Astrocyte (in vitro differentiated cells and primary cell): ENCODE data around the gene MARCHF6. TPM values are rescaled to one million over a fixed set of nuclear protein-coding genes. Genes with fewer than 3 reads are reported as not detected.
A peak's percentile ranks its signal among the peaks of the same experiment; 100 is the strongest.

Source experiments
- DNase-seq: peaks from one replicate; pipeline ENCODE4 v3.0.0-alpha.2; 2010; ENCODE audit warnings: low read depth
- FAIRE-seq: peaks from 2 replicates; lab custom pipeline; 2011; peaks lifted over from hg19 to GRCh38; lab: Jason Lieb, UNC
- H2AFZ ChIP-seq: 2 replicates; pipeline ENCODE4 v1.6.0; 2012; ENCODE audit warnings: low read depth, low read length, inconsistent platforms
- H3K27ac ChIP-seq: 2 replicates; pipeline ENCODE4 v1.5.1; 2011; ENCODE audit warnings: low read depth, low read length, inconsistent platforms
- H3K27me3 ChIP-seq: 2 replicates; pipeline ENCODE4 v1.6.0; 2011; ENCODE audit warnings: low read length, inconsistent platforms; ENCODE audit not compliant: insufficient read depth
- H3K36me3 ChIP-seq: 2 replicates; pipeline ENCODE4 v1.5.1; 2011; ENCODE audit warnings: low read length, inconsistent platforms; ENCODE audit not compliant: insufficient read depth
- H3K4me1 ChIP-seq: 2 replicates; pipeline ENCODE4 v1.5.1; 2011; ENCODE audit warnings: low read length, inconsistent platforms; ENCODE audit not compliant: insufficient read depth
- H3K4me2 ChIP-seq: 2 replicates; pipeline ENCODE4 v1.6.0; 2012; ENCODE audit warnings: low read length, inconsistent platforms
- H3K4me3 ChIP-seq: 2 replicates; pipeline ENCODE4 v1.5.1; 2011; ENCODE audit warnings: low read depth, mild to moderate bottlenecking, low read length, inconsistent platforms; ENCODE audit not compliant: insufficient read depth
- H3K79me2 ChIP-seq: 2 replicates; pipeline ENCODE4 v1.6.0; 2012; ENCODE audit warnings: mild to moderate bottlenecking, low read length, inconsistent platforms; ENCODE audit not compliant: insufficient read depth
- H3K9ac ChIP-seq: 2 replicates; pipeline ENCODE4 v1.6.0; 2012; ENCODE audit warnings: mild to moderate bottlenecking, low read length, inconsistent platforms
- H3K9me3 ChIP-seq: 2 replicates; pipeline ENCODE4 v1.5.1; 2012; ENCODE audit warnings: low read depth, mild to moderate bottlenecking, low read length, inconsistent platforms; ENCODE audit not compliant: insufficient read depth
- H4K20me1 ChIP-seq: 2 replicates; pipeline ENCODE4 v1.6.0; 2012; ENCODE audit warnings: low read length, inconsistent platforms; ENCODE audit not compliant: insufficient read depth
- H3K27ac Mint-ChIP-seq: one replicate; pipeline ENCODE4 v1.8.0; 2021; ENCODE audit warnings: mild to moderate bottlenecking, mixed read lengths; ENCODE audit not compliant: unreplicated experiment
- H3K27me3 Mint-ChIP-seq: one replicate; pipeline ENCODE4 v1.8.0; 2021; ENCODE audit warnings: low read depth, mixed read lengths; ENCODE audit not compliant: unreplicated experiment
- H3K36me3 Mint-ChIP-seq: one replicate; pipeline ENCODE4 v1.8.0; 2021; ENCODE audit warnings: low read depth, mixed read lengths; ENCODE audit not compliant: unreplicated experiment
- H3K4me1 Mint-ChIP-seq: one replicate; pipeline ENCODE4 v1.8.0; 2021; ENCODE audit warnings: low read depth, mixed read lengths; ENCODE audit not compliant: unreplicated experiment
- H3K4me3 Mint-ChIP-seq: one replicate; pipeline ENCODE4 v1.8.0; 2021; ENCODE audit warnings: mild to moderate bottlenecking, moderate library complexity, mixed read lengths; ENCODE audit not compliant: unreplicated experiment
- H3K9me3 Mint-ChIP-seq: one replicate; pipeline ENCODE4 v1.8.0; 2021; ENCODE audit warnings: mild to moderate bottlenecking, mixed read lengths; ENCODE audit not compliant: unreplicated experiment
- CTCF ChIP-seq: IDR thresholded peaks from 2 replicates; pipeline ENCODE4 v1.5.1; 2011; ENCODE audit warnings: low read depth, mild to moderate bottlenecking, inconsistent platforms, low read length, moderate library complexity; ENCODE audit not compliant: insufficient read depth
- EZH2 ChIP-seq: IDR thresholded peaks from 2 replicates; pipeline ENCODE4 v1.6.1; 2012; ENCODE audit warnings: mild to moderate bottlenecking, low read length, inconsistent platforms; ENCODE audit not compliant: insufficient read depth
- total RNA-seq: library from RNA; stranded (reverse); gene quantifications from 2 replicates; pipeline ENCODE4 v1.2.1, GENCODE V29; 2021

MARCHF6 gene
- total RNA-seq, 1 donor from 2014 or later: 139 TPM

- Histone ChIP-seq H3K79me2 (peaks cover 10% of the 10 kb centered on the region), H3K4me1 (peaks cover 2% of the 10 kb centered on the region), H3K4me3 (no peak overlapping the region), H4K20me1 (peaks cover 10% of the 10 kb centered on the region), H3K9me3 (no peaks in the 10 kb centered on the region), H3K27me3 (no peaks in the 10 kb centered on the region), H3K4me2 (no peak overlapping the region), H3K36me3 (no peaks in the 10 kb centered on the region), H3K9ac (no peak overlapping the region), H3K27ac (no peak overlapping the region), H2AFZ (no peak overlapping the region)
- FAIRE-seq (no peak), DNase-seq (no peak)
- Mint-ChIP-seq H3K27ac (no peak overlapping the region), H3K4me3 (peak overlapping the region; percentile 20), H3K4me1 (peaks cover 11% of the 10 kb centered on the region), H3K36me3 (peaks cover 3% of the 10 kb centered on the region), H3K9me3 (peaks cover 4% of the 10 kb centered on the region), H3K27me3 (no peaks in the 10 kb centered on the region)
- no peak for TF ChIP-seq CTCF
- TF ChIP-seq EZH2: no peak
These were observed 48.6 kb upstream of the MARCHF6 start for GRCh38 chr5:10304932-10305331.

- no peaks in the 10 kb centered on the region for H3K36me3 ChIP-seq
- peaks cover 11% of the 10 kb centered on the region for H3K4me1 ChIP-seq
- DNase-seq (no peak), FAIRE-seq (no peak)
- no peak overlapping the region for H2AFZ ChIP-seq
- H3K9me3 Mint-ChIP-seq: peaks cover 7% of the 10 kb centered on the region
- peaks cover 10% of the 10 kb centered on the region for H4K20me1 ChIP-seq
- H3K9ac ChIP-seq: no peak overlapping the region
- no peak overlapping the region for H3K4me3 ChIP-seq
- peaks cover 21% of the 10 kb centered on the region for H3K4me1 Mint-ChIP-seq
- no peak for TF ChIP-seq EZH2
- no peak for TF ChIP-seq CTCF
- H3K4me2 ChIP-seq: peak overlapping the region; percentile 90
- H3K4me3 Mint-ChIP-seq: peak overlapping the region; percentile 88
- H3K36me3 Mint-ChIP-seq: peaks cover 2% of the 10 kb centered on the region
- no peak overlapping the region for H3K27ac ChIP-seq
- H3K79me2 ChIP-seq: peaks cover 10% of the 10 kb centered on the region
- no peaks in the 10 kb centered on the region for H3K27me3 Mint-ChIP-seq
- H3K27me3 ChIP-seq: no peaks in the 10 kb centered on the region
- no peaks in the 10 kb centered on the region for H3K9me3 ChIP-seq
- H3K27ac Mint-ChIP-seq: no peak overlapping the region
These were observed 47.4 kb upstream of the MARCHF6 start for GRCh38 chr5:10306114-10306513.

- H3K79me2 ChIP-seq: peaks cover 10% of the 10 kb centered on the region
- peak overlapping the region; percentile 98 for H2AFZ ChIP-seq
- H3K27ac ChIP-seq: no peak overlapping the region
- peaks cover 7% of the 10 kb centered on the region for H3K9me3 Mint-ChIP-seq
- no peaks in the 10 kb centered on the region for H3K9me3 ChIP-seq
- TF ChIP-seq CTCF (no peak), EZH2 (no peak)
- FAIRE-seq: no peak
- peaks cover 11% of the 10 kb centered on the region for H3K4me1 ChIP-seq
- no peak for DNase-seq
- peaks cover 9% of the 10 kb centered on the region for H4K20me1 ChIP-seq
- H3K4me2 ChIP-seq: peak overlapping the region; percentile 90
- no peaks in the 10 kb centered on the region for H3K36me3 ChIP-seq
- H3K4me3 ChIP-seq: peak overlapping the region; percentile 75
- H3K4me1 Mint-ChIP-seq: peaks cover 25% of the 10 kb centered on the region
- H3K9ac ChIP-seq: peak overlapping the region; percentile 87
- no peaks in the 10 kb centered on the region for H3K27me3 Mint-ChIP-seq
- peaks cover 2% of the 10 kb centered on the region for H3K36me3 Mint-ChIP-seq
- H3K4me3 Mint-ChIP-seq: peak overlapping the region; percentile 88
- no peaks in the 10 kb centered on the region for H3K27me3 ChIP-seq
- H3K27ac Mint-ChIP-seq: no peak overlapping the region
These were observed 46.7 kb upstream of the MARCHF6 start for GRCh38 chr5:10306806-10307205.
